Activated T-cell treated with anti-CD3 and anti-CD28 coated beads, Interleukin-2, amount 50 U/mL, for 1 hour (primary cell): ENCODE data around the gene GAPDHS.

Experiments
- DNase-seq: peaks from one replicate; pipeline ENCODE4 v3.0.0-alpha.2; 2020

Gene GAPDHS

GRCh38 chr19:35540356-35540927 is 7.2 kb downstream of the GAPDHS start:
- no peak for DNase-seq

GRCh38 chr19:35542209-35542608 is 9.0 kb downstream of the GAPDHS start:
- no peak for DNase-seq

DNA sequence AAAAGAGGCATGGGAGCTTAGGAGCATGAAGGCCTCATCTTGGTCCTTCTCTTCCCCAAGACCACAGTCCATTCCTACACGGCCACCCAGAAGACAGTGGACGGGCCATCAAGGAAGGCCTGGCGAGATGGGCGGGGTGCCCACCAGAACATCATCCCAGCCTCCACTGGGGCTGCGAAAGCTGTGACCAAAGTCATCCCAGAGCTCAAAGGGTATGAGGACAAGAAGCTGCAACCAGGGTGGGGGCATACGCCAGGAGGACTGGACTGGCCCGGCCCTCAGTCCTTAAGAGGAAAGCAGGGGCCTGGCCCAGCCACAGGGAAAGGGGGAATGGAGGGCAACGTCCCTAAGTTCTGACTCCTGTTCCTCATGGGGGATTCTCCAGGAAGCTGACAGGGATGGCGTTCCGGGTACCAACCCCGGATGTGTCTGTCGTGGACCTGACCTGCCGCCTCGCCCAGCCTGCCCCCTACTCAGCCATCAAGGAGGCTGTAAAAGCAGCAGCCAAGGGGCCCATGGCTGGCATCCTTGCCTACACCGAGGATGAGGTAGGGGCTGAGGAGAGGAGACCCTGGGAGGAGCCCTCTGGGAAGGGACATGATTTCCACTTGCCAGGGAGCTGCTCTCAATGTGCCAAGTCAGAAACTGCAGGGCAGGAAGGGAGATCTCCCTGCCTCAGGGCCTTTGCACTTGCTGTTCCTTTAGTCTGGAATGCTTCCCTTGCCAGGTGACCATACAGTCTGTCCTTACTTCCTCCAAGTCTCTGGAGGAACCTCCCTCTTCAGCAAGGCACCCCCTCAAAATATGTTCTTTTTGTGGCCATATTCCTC is 10.2 kb downstream of the GAPDHS start:
- DNase-seq = no peak

DNA sequence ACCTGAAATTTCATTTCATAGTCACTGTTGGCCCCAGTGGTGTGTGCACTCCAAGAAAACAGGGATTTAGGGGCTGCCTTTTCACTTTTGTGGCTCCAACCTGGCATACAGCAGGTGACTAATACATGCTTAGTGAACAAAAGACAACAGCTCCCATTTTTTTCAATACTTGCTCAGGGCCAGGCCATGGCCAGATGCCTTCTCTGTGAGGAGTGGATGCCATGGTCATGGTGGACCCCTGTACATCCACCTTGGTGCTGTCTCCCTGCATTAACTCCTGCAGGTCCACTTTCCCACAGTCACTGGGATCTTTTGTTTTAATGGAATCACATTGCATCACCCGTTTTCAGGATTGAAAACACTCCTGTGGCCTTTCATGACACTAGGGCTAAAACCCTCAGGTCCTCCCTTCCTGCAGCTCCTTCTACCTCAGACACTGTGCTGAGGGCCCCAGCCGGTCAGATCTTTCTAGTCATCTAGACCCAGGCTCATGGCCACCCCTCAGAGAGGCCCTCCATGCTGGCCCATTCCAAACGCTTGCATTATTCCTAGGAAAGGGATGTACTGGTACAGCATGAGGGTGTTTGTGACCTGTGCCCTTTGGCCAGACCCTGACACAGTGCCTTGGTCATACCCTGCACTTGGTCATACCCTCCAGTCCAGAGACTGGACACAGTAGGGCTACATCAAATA is 11.0 kb downstream of the GAPDHS start:
- no peak for DNase-seq

GRCh38 chr19:35545001-35545854 is 12.0 kb downstream of the GAPDHS start, which contains the start of gene TMEM147:
TSS of gene TMEM147 (plus strand) at chr19:35545626. CDS start at chr19:35545740, 114 bp downstream.
- peak; percentile 81 for DNase-seq

DNA sequence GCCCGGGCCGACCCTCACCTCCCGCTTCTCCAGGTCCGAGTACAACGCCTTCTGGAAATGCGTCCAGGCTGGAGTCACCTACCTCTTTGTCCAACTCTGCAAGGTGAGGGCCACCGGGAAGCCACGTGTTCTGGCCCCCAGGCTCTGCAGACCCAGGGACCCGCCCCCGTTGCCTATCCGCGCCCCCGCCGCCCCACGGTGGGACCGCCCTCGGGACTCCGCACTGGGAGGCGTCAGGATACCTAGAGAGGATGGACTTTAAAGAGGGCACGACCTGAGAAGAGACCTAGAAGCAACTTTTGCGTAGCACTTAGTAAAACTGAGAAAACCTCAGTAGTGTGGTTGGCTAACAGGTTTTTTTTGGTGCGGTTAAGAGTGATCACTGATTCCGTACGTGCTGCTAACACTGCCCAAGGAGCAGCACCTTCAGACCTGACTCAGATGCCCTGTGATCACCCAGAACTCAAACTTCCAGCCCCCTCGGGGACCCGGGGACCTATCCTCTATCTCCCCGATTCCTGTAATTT is 12.7 kb downstream of the GAPDHS start:
- DNase-seq = peak; percentile 58

GRCh38 chr19:35546532-35546931 is 13.3 kb downstream of the GAPDHS start:
- DNase-seq = no peak

DNA sequence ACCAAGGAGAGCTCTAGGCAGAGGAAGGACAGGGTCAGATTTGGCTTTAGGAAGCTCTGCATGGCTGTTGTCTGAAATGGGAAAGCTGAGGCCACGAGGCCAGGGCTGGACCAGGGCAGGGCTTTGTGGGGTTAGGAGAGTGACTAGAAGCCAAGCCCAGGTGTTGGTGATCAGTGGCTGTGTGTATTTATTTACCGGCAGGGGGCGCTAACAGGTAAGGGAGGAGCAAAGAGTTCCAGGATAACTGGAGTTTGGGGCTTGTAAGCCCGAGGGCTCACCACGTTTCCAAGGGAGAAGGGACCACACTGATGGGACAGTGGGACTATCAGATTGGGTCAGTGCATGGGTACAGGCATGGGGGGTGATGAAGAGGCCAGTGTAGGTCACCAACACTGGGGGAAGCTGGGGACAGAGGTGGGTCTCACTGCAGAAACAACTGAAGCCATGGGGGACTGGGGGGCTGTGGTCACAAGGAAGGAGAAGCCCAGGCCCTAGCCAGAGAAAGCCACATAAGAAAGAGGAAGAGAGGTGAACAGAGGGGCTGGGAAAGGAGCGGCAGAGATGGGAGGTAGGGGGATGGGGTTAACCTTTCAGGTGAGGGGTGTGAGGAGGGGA is 16.0 kb downstream of the GAPDHS start:
- DNase-seq = peak; percentile 55

GRCh38 chr19:35549879-35550523 is 16.7 kb downstream of the GAPDHS start:
- DNase-seq = no peak

GRCh38 chr19:35551091-35551810 is 18.0 kb downstream of the GAPDHS start:
- DNase-seq = no peak

DNA sequence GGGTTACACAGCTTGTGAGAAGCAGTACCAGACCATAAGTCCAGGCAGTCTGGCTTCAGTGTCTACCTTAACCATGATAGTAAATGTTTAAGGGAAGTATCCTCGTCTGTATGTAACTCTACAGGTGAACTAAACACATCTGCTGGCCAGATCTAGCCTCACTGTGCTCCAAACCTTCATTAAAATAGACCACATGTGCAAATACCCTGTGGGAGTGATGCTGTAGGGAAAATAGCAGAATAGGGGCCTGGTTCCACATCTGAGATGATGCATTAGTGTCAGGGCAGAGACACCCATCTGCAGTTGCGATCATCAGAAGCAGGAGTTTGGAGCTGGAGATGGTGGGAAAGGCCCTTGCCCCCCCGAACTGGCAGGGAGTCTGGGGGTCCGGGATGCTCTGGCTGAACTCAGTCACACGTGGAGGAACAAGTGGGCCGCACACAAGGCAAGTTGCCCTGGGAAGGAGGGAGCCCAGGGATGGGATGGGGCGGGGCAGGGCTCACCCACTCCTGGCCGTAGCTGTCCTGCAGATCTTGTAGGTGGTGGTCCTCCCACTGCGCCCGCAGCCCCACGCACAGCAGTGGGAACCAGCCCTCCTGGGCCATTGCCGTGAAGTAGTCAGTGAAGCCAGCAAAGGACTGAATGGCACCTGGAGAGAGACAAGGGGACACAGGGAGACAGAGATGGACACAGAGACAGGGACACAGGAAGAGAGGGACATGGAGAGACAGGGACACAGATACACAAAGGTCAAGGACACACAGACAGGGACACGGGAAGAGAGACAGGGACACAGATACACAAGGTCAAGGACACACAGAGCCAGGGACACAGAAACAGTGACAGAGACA is 19.5 kb downstream of the GAPDHS start:
- DNase-seq = no peak

DNA sequence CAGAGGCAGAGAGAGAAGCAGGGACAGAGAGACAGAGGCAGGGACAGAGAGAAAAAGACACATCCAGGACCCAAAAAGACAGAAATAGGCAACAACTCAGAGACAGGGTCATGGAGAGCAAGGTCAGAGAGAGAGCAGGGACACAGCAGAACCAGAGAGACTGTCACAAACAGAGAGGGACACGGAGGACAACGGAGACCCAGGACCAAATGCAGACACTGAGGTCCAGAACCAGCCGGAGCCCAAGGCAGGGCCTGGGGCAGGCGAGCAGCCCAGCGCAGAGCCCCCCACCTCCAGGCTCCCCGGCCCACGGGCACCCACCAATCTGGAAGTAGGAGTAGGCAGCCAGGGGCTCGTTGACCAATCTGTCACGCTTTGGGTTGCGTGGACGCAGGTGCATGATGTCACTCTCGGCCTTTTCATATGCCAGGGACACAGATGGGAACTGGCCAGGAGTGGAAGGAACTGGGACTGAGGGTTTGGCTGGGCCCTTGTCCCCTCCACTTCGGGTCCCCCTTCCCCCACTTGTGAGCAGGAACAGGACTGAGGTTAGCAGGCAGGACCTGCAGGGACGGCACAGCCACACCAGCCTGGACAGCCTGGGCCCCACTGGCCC is 20.2 kb downstream of the GAPDHS start:
- DNase-seq = no peak

DNA sequence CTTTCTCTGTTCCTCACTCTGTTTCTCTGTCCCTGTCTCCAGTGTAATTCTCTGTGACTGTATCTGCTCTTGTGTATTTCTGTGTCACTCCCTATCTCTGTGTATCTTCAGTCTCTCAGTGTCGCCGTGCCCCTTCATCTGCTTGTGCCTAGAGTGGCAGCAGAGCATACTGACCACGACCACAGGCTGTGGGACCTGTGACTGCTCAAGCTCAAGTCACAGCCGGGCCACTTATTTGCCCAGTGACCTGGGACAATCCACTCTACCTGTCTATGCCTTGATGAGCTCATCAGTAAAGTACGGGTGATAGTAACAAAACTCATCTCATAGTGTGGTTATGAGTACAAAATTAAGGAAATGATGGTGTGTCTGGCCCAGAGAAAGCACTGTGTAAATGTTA is 20.8 kb downstream of the GAPDHS start:
- no peak for DNase-seq

- no peak for DNase-seq
Measured at GRCh38 chr19:35555301-35556005, 22.2 kb downstream of the GAPDHS start.

DNA sequence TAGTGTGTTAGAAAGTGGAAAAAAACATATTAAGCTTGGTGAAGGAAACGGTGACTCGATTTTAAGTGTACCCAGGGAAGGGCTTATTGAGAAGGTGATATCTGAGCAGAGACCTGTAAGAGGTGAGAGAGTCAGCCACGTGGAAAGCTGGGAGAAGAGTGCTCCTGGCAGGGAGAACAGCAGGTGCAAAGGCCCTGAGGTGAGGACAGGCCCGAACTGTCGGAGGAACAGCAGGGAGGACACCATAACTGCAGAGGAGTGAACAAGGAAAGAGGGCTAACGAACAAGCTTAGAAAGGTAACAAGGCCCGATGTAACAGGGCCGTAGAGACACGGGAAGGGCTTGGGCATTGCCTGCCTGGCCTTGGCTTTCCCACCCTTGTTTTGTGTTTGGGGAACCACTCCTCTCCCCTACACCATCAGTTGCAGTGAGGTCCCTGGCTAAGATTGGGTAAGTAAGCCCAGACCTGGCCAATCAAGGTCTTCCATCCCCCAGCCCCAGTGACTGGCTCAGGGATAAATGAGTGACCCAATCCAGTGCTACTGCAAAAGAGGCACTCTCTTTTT is 22.9 kb downstream of the GAPDHS start:
- DNase-seq = no peak

DNA sequence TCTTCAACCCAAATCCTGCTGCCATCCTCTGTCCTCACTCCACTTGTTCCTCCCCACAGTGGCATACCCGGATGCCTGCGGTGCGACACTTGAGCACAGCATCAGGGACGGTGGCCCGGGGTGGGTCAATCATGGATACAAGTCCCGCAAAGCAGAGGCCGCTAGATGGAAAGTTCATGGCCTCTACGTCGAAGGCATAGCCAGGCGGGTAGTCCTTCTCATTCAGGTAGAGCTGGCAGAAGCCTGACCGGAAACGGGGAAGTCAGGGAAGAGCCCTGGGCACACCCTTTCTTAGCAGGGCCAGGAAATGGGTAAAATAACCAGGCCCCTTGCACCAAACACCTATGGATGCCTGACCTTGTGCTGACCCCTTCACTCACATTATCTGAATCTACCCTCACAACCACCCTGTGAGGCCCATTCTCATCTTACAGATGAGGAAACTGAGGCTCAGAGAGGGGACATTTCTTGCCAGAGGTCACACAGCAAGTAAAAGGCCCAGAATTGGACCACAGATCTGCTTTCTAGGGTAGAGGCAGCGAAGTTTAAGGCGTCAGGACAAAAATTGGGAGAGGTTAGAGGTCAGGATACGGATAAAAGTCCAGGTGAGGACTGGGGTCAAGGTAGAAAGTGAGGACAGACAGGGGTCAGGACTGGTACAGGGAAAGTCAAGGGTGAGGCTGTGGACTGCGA is 23.7 kb downstream of the GAPDHS start:
- no peak for DNase-seq

DNA sequence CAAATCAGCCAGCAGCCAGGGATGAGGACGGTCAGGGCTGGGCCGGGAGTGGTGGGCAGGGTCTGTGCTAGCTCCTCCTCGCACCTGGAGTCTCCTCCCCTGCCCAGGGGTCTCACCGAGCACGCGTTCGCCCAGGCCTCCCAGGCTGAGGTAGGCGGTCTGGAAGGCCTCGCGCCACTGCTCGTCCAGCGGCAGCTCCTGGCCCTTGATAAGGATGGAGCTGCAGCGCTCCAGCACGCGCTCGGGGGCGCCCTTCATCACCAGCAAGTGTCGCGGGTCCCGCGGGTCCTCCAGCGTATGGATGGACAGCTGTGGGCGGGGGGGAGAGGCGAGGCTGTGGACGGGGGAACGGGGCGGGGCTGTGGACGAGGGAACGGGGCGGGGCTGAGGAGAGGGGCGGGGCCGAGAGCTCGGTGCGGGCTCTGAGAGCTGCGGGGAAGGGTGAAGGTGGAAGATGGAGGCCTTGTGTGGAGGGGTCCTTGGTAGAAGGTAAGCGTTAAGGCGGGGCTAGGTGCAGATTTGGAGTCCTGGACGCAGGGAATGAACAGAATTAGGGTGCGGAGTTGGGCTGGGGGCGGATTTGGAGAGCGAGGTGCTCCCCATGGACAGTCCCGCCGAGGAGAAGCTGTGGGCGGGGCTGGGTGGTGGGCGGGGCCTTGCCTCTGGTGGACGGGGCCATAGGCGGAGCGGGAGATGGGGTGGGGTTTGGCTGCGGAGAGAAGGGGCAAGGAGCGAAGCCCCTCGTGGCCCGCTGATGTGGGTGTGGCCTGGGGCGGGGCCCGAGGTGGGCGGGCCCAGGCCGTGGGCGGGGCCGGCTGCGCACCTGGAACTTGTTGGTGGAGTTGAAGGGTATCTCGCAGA is 24.5 kb downstream of the GAPDHS start:
- DNase-seq = peak; percentile 66
